HG03066 (cell line): ENCODE measurements around the gene CPT1B.
"Not testable (repeated sequence)": the region's sequence is repeated elsewhere in the genome, so short reads cannot be mapped to it uniquely, and the experiment has no call there.

ENCODE experiments used
- ATAC-seq: cut with Tn5 transposase; IDR thresholded peaks from one replicate; pipeline ENCODE4 v1.9.1; 2021; ENCODE audit warnings: low read depth; ENCODE audit not compliant: unreplicated experiment

The CPT1B gene

GRCh38 chr22:50548040-50548920 lies 29.9 kb downstream of the CPT1B start:
- no peak for ATAC-seq

GRCh38 chr22:50547263-50547985 lies 30.8 kb downstream of the CPT1B start:
- no peak for ATAC-seq

GRCh38 chr22:50546326-50547262 lies 31.6 kb downstream of the CPT1B start:
- no peak for ATAC-seq

GRCh38 chr22:50545522-50546325 lies 32.5 kb downstream of the CPT1B start, which contains the start of gene KLHDC7B:
Gene KLHDC7B (plus strand): TSS chr22:50545899. CDS start chr22:50546244, 345 bp downstream.
- ATAC-seq = no peak

GRCh38 chr22:50544746-50545253 lies 33.4 kb downstream of the CPT1B start:
- no peak for ATAC-seq

- ATAC-seq = no peak
These were observed 34.0 kb downstream of the CPT1B start for GRCh38 chr22:50544078-50544745.

- ATAC-seq = no peak
These were observed 35.8 kb downstream of the CPT1B start for GRCh38 chr22:50542416-50542927.

DNA sequence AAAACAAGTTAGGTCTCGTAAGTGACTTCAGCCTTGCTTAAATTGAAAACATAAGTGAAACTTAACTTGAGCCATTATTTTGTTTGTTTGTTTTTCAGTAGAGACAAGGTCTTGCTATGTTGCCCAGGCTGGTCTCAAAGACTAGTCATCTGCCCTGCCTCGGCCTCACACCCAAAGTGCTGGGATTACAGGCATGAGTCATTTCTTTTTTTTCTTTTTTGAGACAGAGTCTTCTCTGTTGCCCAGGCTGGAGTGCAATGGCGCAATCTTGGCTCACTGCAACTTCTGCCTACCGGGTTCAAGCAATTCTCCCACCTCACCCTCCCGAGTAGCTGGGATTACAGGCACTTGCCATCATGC lies 36.6 kb downstream of the CPT1B start:
- not testable (repeated sequence) for ATAC-seq

- no peak for ATAC-seq
These were observed 37.8 kb downstream of the CPT1B start for GRCh38 chr22:50540381-50540780.

- no peak for ATAC-seq
These were observed 40.5 kb downstream of the CPT1B start for GRCh38 chr22:50537765-50538164.

- no peak for ATAC-seq
These were observed 42.0 kb downstream of the CPT1B start for GRCh38 chr22:50536226-50536625.

DNA sequence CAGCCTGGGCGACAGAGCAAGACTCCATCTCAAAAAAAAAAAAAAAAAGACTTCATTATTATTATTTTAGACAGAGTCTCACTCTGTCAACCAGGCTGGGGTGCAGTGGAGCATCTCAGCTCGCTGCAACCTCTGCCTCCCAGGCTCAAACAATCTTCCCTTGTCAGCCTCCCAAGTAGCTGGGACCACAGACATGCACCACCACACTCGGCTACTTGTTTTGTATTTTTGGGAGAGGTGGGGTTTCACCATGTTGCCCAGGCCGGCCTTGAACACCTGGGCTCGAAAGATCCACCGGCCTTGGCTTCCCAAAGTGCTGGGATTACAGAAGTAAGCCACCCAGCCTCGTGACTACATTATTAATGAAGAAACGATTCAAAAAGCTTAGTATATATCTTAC lies 43.1 kb downstream of the CPT1B start:
- no peak for ATAC-seq

- ATAC-seq = not testable (repeated sequence)
These were observed 44.1 kb downstream of the CPT1B start for GRCh38 chr22:50533856-50534711.

DNA sequence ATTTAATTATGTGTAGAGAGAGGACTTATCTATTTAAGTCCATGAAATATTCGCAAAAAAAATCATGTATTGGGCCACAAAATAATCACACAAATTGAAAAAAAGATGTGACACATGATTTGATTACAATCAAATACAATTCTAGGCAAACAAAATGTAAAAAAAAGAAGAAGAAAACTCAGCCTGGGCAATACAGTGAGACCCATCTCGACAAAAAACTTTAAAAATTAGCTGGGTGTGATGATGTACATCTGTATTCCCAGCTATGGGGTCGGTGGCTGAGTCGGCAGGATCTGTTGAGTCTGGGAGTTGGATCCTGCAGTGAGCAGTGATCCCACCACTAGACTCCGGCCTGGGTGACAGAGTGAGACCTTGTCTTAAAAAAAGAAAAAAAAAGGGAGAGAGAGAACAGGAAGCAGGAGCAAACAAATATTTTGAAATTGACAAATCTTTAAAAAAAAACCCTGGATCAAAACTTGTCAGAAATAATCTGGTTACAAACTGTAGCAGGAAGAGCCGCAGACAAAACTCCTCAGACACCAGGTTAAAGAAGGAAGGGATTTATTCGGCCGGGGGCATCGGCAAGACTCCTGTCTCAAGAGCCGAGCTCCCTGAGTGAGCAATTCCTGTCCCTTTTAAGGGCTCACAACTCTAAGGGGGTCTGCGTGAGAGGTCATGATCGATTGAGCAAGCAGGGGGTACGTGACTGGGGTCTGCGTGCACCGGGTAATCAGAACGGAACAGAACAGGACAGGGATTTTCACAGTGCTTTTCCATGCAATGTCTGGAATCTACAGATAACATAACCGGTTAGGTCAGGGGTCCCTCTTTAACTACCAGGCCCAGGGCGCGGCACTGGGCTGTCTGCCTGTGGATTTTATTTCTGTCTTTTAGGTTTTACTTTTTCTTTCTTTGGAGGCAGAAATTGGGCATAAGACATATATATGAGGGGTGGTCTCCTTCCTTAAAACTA lies 45.1 kb downstream of the CPT1B start:
- no peak for ATAC-seq

DNA sequence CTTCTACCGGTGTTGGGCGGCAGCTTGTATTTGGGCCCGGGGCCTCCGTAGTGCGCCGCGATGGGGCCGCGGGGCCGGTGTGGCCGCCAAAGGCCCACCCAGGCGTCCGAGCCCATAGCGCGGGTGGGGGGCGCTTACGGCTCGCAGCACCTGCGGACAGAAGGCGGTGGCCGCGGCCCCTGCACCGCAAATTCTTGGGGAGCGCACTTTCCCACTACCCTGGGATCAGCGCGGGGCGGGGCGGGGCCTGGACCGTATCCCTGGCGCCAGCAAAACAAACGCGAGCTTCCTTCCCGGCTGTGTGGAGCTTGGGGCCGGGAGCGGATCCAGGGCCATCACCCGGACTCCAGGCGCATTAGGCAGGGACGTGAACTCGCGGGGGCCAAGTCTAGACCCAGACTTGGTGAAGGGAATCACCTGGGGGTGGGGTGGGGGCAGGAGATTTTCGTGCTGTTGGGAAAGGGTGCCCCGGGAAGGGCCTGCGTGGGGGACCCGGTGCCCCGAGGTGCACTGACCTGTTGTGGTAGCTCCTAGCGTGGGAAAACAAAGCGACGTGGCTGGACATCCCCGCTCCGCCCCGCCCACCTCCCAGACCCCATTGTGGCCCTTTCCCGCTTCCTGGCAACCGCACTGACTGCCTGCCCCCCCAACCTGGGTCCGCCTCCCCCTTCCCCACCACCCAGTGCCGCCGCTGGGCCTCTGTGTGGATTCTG lies 46.1 kb downstream of the CPT1B start:
- ATAC-seq = no peak

DNA sequence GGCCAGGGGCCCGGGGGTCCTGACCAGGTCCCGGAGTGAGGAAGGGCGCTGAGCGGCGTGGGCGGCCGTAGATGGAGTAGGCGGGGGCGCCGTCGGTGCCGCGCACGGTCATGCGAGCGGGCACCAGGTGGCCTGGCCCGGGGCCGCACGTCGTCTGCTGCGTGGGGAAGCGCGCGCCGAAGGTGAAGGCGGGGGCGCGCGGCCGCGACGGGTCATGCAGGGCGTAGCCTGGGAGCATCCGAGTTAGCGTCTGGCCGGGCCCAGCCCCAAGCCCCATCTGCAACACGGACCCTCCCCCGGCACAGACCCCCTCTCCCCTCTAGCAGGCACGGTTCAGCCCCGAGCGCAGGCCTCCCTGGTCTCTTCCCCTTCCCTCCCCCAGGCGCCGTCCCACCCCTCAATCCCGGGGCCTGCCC lies 46.7 kb downstream of the CPT1B start:
- no peak for ATAC-seq
